ENCODE measurements around the gene CDHR5.

CDHR5 gene

GRCh38 chr11:607020-607780, 17.6 kb downstream of the CDHR5 start:
- Histone ChIP-seq H3K27me3 (ENCODE audit: insufficient read depth, low read depth, severe bottlenecking) (no peaks in the 10 kb centered on the region), H3K4me3 (ENCODE audit: low read depth, low read length) (no peak overlapping the region), H3K36me3 (peaks cover 96% of the 10 kb centered on the region), H3K27ac (no peak overlapping the region), H3K9me3 (ENCODE audit: severe bottlenecking) (no peaks in the 10 kb centered on the region)
- no peak for TF ChIP-seq CTCF (IDR thresholded peaks at IDR 0.05; ENCODE audit: low read depth, low read length)
- no peak for DNase-seq

GRCh38 chr11:606245-606644, 18.5 kb downstream of the CDHR5 start:
- Histone ChIP-seq H3K9me3 (ENCODE audit: severe bottlenecking) (no peaks in the 10 kb centered on the region), H3K27me3 (ENCODE audit: insufficient read depth, low read depth, severe bottlenecking) (no peaks in the 10 kb centered on the region), H3K27ac (no peak overlapping the region), H3K4me3 (ENCODE audit: low read depth, low read length) (no peak overlapping the region), H3K36me3 (peaks cover 96% of the 10 kb centered on the region)
- TF ChIP-seq CTCF (IDR thresholded peaks at IDR 0.05; ENCODE audit: low read depth, low read length): no peak
- no peak for DNase-seq

DNA sequence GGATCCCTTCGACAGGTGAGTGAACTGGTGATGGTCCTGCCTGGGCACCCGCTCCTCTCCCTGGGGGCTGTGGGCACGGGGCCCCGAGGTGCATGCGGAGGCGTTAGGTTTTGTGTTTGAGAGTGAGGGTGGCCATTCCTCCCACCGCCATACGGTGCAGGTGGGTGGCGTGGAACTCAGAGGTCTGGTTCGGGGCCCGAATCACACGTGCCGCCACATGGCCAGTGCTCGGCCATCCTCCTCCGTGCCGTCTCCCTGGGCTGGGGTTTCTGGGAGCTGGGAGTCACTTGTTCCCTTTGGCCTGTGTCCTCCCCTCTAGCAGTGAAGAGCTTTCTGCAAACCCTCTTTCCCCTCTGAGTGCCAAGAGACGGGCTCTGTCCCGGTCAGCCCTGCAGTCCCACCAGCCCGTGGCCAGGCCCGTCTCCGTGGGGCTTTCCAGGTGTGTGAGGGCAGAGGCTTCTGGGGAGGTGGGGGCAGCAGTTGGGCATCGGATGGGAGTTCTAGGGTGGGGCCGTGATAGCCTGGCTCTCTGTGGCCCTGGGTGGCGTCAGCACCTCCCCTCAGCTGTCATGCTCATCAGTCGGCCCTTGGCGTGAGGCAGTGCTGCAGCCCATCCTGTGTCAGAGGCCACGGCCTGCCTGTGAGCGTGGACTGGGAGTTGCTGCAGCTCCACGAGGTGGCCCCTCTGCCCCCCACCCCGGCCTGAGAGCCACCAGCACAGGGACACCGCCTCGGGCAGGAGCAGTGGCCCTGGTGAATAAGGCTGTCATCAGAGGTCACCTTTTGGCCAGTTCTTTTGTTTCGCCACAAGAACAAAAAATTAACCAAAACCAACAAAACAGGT, 19.2 kb downstream of the CDHR5 start:
- H3K27me3 ChIP-seq (ENCODE audit: insufficient read depth, low read depth, severe bottlenecking): no peaks in the 10 kb centered on the region
- peaks cover 96% of the 10 kb centered on the region for H3K36me3 ChIP-seq
- no peak for TF ChIP-seq CTCF (IDR thresholded peaks at IDR 0.05; ENCODE audit: low read depth, low read length)
- no peak overlapping the region for H3K4me3 ChIP-seq (ENCODE audit: low read depth, low read length)
- H3K9me3 ChIP-seq (ENCODE audit: severe bottlenecking): no peaks in the 10 kb centered on the region
- no peak overlapping the region for H3K27ac ChIP-seq
- no peak for DNase-seq

GRCh38 chr11:603154-603553, 21.6 kb downstream of the CDHR5 start:
- Histone ChIP-seq H3K9me3 (ENCODE audit: severe bottlenecking) (no peaks in the 10 kb centered on the region), H3K27me3 (ENCODE audit: insufficient read depth, low read depth, severe bottlenecking) (no peaks in the 10 kb centered on the region), H3K27ac (no peak overlapping the region), H3K36me3 (peaks cover 89% of the 10 kb centered on the region), H3K4me3 (ENCODE audit: low read depth, low read length) (no peak overlapping the region)
- no peak for DNase-seq
- TF ChIP-seq CTCF (IDR thresholded peaks at IDR 0.05; ENCODE audit: low read depth, low read length): no peak

DNA sequence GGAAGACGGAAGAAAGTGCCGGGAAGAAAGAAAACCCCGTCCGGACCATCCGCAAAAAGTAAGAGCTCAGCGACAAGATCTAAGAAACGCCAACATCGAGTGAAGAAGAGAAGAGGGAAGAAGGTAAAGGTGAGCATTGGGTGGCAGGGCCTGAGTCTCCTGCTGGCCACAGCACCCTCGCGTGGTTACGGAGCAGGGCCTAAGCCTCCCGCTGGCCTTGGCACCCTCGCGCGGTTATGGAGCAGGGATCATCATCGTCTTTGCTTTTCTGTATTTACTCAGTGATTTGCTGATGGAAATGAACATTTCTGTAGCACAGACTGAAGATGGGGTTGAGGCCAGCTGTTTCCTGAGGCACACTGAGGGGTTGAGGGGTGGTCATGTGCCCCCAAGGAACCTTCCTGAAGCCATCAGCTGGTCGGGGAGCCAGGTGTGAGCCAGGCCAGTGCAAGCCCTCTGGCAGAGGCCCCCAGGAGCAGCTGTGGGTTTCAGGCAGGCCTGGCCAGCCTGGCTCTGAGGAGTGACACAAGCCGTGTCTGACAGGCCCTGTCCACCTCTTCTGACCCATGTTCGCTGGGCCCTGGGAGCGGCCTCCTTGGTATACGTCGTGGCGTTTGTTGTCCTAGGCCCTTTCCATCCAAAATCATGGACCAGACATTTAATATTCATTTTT, 23.0 kb downstream of the CDHR5 start:
- no peak for DNase-seq
- Histone ChIP-seq H3K27ac (no peak overlapping the region), H3K36me3 (peaks cover 87% of the 10 kb centered on the region), H3K27me3 (ENCODE audit: insufficient read depth, low read depth, severe bottlenecking) (no peaks in the 10 kb centered on the region), H3K4me3 (ENCODE audit: low read depth, low read length) (no peak overlapping the region), H3K9me3 (ENCODE audit: severe bottlenecking) (no peaks in the 10 kb centered on the region)
- TF ChIP-seq CTCF (IDR thresholded peaks at IDR 0.05; ENCODE audit: low read depth, low read length): no peak

Data from WERI-Rb-1 (cell line).